RKO (cell line): ENCODE measurements around the gene UPK2.

Source experiments
- DNase-seq: peaks from one replicate; pipeline ENCODE4 v3.0.0-alpha.2; 2016; ENCODE audit warnings: low spot score

UPK2 gene

DNA sequence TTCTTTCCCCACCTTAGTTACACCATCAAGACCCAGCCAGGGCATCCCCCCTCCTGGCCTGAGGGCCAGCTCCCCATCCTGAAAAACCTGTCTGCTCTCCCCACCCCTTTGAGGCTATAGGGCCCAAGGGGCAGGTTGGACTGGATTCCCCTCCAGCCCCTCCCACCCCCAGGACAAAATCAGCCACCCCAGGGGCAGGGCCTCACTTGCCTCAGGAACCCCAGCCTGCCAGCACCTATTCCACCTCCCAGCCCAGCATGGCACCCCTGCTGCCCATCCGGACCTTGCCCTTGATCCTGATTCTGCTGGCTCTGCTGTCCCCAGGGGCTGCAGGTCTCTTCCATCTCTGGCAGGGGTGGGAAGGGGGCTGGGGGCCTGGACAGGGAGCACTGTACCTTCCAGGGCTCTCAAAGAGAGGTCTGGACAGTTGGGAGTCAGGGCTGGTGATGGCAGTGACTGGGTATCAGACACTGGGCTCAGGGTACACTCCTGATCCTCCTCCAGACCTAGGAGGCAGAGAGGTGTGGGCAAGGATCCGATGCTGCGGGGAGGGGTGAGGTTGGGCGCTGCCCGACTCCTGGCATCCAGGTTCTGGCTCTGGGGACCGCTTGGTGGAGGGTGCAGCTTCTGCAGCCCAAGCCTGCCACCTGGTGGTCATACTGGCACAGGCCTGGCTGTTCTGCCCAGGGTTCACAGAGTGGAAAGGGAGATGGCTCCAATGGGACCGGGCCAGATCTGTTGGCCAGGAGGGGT is at the start of gene UPK2:
UPK2 (plus strand) TSS at position 205 of the 753 bp plus-strand sequence; CDS start at position 258, 53 bp downstream.
- peak; percentile 79 for DNase-seq

GRCh38 chr11:118907051-118908042 is 48.8 kb upstream of the UPK2 start:
- peak; percentile 63 for DNase-seq

DNA sequence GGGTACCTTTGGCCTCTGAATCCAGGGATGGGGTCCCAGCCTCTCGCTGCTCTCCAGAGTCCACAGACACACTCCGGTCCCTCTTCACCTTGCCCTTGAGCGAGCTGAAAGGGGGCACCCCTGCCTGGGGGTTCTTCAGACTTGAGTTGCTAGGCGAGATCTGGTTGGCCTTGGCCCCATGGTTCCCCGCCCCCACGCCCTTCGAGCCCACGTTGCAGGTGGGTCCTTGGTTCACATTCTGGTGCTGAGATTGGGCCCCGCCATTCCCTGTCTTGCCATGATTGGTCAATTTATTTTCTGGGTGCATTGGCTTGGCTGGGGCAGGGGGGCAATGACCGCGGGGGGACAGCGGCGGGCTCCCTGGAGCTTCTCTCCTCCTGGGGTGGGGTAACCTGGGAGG is 47.8 kb upstream of the UPK2 start:
- no peak for DNase-seq

- no peak for DNase-seq
Measured at GRCh38 chr11:118908901-118909618, 47.0 kb upstream of the UPK2 start.

DNA sequence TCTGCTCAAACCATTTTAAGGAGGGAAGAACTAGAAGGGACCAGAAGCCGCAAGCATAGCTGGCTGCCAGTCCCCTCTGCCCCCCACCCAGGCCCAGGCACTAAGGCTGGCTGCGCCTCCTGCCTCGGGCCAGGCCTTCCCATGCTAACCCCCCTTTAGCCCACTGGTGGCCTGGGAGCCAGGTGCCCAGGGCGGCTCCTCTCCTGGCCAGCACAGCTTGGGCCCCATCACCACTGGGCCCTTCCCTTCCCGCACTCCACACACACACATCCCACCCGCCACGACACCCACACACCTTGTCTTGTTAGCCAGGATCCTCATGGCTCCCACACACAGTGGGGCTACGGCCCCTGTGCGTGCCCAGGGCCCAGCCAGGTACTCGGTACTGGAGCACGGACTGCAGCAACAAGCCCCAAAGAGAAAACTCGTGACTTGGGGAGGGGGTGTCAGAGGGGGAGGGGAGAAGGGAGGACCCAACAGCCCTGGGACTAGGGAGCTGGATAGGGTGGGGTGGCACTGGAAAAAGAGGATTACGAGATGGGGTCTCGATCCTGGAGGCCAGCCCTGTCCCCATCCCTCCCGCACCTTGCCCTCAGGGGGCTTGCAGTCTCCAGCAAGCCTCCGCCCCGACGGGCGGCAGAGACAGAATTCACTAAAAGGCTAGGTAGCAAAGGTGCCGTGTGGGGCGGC is 46.3 kb upstream of the UPK2 start:
- DNase-seq, result no peak

DNA sequence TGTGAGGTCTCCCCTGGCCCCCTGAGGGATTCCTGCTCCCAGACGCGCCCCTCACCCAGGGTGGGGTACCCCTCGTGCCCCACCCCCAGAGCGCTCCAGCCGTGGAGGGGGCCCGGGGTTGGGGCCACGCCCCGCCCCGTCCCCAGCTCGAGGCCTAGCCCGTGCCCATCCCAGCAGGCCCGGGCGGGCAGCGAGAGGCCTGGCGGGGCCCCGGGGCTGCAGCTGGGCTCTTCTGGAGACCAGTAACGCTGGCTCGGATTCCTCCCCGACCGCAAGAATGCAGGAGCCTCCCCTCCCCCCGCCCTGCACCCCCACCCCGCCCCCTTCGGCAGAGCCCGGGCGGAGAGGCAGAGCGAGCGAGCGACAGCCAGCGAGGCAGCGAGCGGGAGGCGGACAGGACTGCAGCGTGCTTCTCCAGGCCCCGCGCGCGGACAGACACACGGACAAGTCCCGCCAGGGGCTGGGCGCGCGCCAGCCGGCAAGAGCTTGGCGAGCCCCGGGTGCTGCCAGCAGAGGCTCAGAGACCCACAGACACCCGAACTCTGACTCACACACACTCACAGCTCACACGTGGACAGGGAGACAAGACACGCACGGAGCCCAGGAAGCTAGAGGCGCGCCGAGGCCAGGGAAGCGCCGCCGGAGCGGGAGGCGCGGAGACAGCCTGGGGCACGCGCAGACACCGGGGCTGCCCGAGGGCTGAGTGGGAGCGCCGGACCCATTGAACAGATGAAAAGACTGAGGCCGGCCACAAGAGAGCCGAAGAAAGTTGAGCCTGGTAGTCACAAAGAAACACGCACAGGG is 45.6 kb upstream of the UPK2 start:
- no peak for DNase-seq

DNA sequence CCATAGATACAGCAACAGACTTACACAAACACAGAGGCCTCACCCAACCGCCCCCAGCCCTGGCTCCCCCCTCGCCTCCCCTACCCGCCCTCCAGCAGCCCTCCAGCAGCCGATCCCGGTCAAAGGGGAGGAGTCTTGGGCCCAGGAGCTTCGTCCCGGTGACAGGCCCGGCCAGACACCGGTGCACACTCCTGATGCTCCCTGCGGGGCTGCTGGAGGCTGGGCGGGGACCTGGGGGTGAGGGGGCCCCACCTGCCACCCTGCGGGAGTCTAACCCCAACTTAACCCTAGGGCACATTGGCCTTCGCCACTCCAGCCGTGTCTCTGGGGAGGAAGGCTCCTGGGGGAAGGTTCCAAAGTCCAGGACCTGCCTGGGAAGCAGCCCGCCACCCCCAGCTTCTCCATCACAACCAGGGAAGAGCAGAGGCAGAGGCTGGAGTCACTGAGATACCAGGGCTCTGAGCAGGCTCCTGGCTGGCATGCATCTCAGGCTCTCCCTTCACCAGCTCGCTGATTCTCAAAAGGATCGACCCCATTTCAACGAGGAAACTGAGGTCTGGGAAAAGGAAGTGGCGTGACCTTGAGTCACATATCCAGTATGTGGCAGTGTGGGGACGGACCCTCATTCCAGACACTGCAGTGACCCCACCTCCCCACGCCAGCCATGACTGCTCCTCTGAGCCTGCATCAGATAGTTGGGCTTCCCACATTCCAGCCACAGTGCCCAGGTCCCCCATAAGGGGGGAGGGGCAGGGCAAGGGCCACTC is 44.8 kb upstream of the UPK2 start:
- DNase-seq, result no peak

DNA sequence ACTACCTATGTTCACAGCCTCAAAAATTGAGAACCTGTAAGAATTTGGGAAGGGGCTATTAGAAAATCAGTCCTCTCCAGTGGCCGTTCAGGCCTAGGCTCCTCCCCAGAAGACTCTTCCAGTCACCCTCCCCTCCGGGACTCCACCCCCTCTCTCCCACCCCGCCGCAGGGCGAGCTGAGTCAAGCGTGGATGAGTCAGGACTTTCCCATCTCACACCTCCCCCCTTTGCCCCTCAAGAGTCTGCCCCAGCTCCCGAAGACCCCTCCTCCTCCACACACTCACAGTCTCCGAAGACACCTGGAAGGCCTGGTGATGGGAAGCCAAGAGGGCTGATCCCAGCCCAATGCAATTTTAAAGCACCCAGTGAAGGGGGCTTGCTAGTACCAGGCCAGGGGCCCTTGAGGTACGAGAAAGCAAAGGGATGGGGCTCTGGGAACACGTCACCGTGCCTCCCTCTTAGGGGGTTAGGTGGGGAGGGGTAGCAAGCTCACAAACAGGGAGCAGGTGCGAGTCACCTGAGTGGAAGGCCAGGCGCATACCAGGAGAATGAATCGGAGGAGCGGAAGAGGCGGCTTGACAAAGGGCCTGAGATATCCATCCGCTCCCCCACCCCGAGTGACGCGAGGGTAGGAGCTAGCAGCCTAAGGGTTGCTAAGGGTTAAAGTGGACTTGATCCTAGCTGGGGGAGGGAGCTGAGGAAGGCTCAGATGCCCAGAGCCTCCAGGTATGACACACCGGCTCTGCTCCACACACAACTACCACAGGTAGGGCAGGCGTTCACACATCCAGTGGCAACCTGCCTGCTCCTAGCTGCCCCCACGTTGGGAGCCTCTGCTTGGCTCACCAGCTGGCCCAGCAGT is 44.0 kb upstream of the UPK2 start:
- peak; percentile 78 for DNase-seq

GRCh38 chr11:118912742-118913410 is 43.2 kb upstream of the UPK2 start:
- DNase-seq, result no peak

GRCh38 chr11:118913411-118914125 is 42.5 kb upstream of the UPK2 start:
- DNase-seq, result no peak

GRCh38 chr11:118914178-118914918 is 41.8 kb upstream of the UPK2 start:
- no peak for DNase-seq

- no peak for DNase-seq
Measured at GRCh38 chr11:118914987-118915386, 41.1 kb upstream of the UPK2 start.

GRCh38 chr11:118915396-118915795 is 40.7 kb upstream of the UPK2 start:
- no peak for DNase-seq

- no peak for DNase-seq
Measured at GRCh38 chr11:118915941-118916841, 39.9 kb upstream of the UPK2 start.

GRCh38 chr11:118916842-118917388 is 39.2 kb upstream of the UPK2 start:
- no peak for DNase-seq
